MCF 10A (cell line): Measurements from ENCODE around the gene UBAC1. TPM values are rescaled to one million over a fixed set of nuclear protein-coding genes. Genes with fewer than 3 reads are reported as not detected.

ENCODE experiments used
- BruUV-seq: library from RNA; stranded (reverse); fragments of 400-500 nt; replicated peaks from 2 replicates; lab custom pipeline; 2021; lab: Mats Ljungman, UMichigan
- CTCF ChIA-PET: fragments of 300-600 bp; sonication (Branson Sonifier 250); formaldehyde crosslinking; extraction: SDS; loops from one replicate; lab custom pipeline; 2021; ENCODE audit warnings: antibody characterized with exemption, inconsistent platforms; lab: Yijun Ruan, JAX
- POLR2A ChIA-PET: fragments of 300-600, 350-650 bp; sonication (Branson Sonifier 250); formaldehyde crosslinking; extraction: SDS; loops from one replicate; lab custom pipeline; 2020; ENCODE audit warnings: antibody characterized with exemption, inconsistent platforms; lab: Yijun Ruan, JAX
- DNase-seq: peaks from one replicate; pipeline ENCODE4 v3.0.0-alpha.2; 2018; ENCODE audit not compliant: unreplicated experiment
- H3K27ac Mint-ChIP-seq: one replicate; pipeline ENCODE4 v1.8.0; 2022; ENCODE audit warnings: mild to moderate bottlenecking, low read depth, mixed read lengths; ENCODE audit not compliant: unreplicated experiment
- H3K27me3 Mint-ChIP-seq: one replicate; pipeline ENCODE4 v1.8.0; 2022; ENCODE audit warnings: mixed read lengths; ENCODE audit not compliant: insufficient read depth, unreplicated experiment
- H3K36me3 Mint-ChIP-seq: one replicate; pipeline ENCODE4 v1.8.0; 2022; ENCODE audit warnings: mild to moderate bottlenecking, moderate library complexity, mixed read lengths; ENCODE audit not compliant: insufficient read depth, unreplicated experiment
- H3K4me1 Mint-ChIP-seq: one replicate; pipeline ENCODE4 v1.8.0; 2022; ENCODE audit warnings: mixed read lengths; ENCODE audit not compliant: insufficient read depth, unreplicated experiment
- H3K4me3 Mint-ChIP-seq: one replicate; pipeline ENCODE4 v1.8.0; 2022; ENCODE audit warnings: mild to moderate bottlenecking, moderate library complexity, mixed read lengths; ENCODE audit not compliant: unreplicated experiment
- H3K9me3 Mint-ChIP-seq: one replicate; pipeline ENCODE4 v1.8.0; 2022; ENCODE audit warnings: mixed read lengths; ENCODE audit not compliant: unreplicated experiment
- CTCF ChIP-seq: fragments of 200-600 bp; IDR thresholded peaks from one replicate; pipeline ENCODE4 v1.8.0; 2022; ENCODE audit warnings: antibody characterized with exemption, mild to moderate bottlenecking; ENCODE audit not compliant: unreplicated experiment
- intact Hi-C: fragments of 100-400 bp; cut with micrococcal nuclease; formaldehyde crosslinking; loops from 2 replicates; pipeline ENCODE4 v1.14.1; 2022
- total RNA-seq: library from RNA; stranded (reverse); gene quantifications from 2 replicates; pipeline ENCODE4 v1.2.3, GENCODE V29; 2022

UBAC1 gene
- total RNA-seq, 1 experiment from 2014 or later = 34.7 TPM

GRCh38 chr9:135910757-135911156, 50.4 kb downstream of the UBAC1 start:
- peak overlapping the region; percentile 25 for H3K4me3 Mint-ChIP-seq

GRCh38 chr9:135910216-135910615, 51.0 kb downstream of the UBAC1 start:
- DNase-seq = no peak
- Mint-ChIP-seq H3K36me3 (peaks cover 73% of the 10 kb centered on the region), H3K4me1 (peaks cover 33% of the 10 kb centered on the region), H3K27ac (no peak overlapping the region), H3K27me3 (no peaks in the 10 kb centered on the region), H3K9me3 (peaks cover 22% of the 10 kb centered on the region), H3K4me3 (peak overlapping the region; percentile 12)
- no peak for TF ChIP-seq CTCF
- POLR2A ChIA-PET = interaction anchor here (0.7 kb wide), 1 partner anchor 1554 kb away, joined by 3 read pairs; no protein-coding TSS in a partner anchor
- intact Hi-C loops = no loop called here
- no TSS peak for BruUV-seq
- CTCF ChIA-PET = interaction anchor here (0.6 kb wide), 1 partner anchor 509 kb away, joined by 3 read pairs; no protein-coding TSS in a partner anchor

More at GRCh38 chr9:135910757-135911156, 50.4 kb downstream of the UBAC1 start:
- Mint-ChIP-seq H3K9me3 (peaks cover 22% of the 10 kb centered on the region), H3K36me3 (peaks cover 76% of the 10 kb centered on the region), H3K27me3 (no peaks in the 10 kb centered on the region), H3K4me1 (peaks cover 28% of the 10 kb centered on the region), H3K27ac (no peak overlapping the region)
- ChIA-PET CTCF (interaction anchor here (0.7 kb wide), 1 partner anchor 43 kb away, joined by 3 read pairs; no protein-coding TSS in a partner anchor), POLR2A (interaction anchor here (0.7 kb wide), 1 partner anchor 1554 kb away, joined by 3 read pairs; no protein-coding TSS in a partner anchor)
- no peak for DNase-seq
- TF ChIP-seq CTCF = no peak
- intact Hi-C loops = no loop called here
- BruUV-seq = no TSS peak

GRCh38 chr9:135909371-135909770, 51.8 kb downstream of the UBAC1 start:
- TF ChIP-seq CTCF = no peak
- no peak for DNase-seq
- Mint-ChIP-seq H3K4me3 (peak overlapping the region; percentile 83), H3K36me3 (peaks cover 71% of the 10 kb centered on the region), H3K9me3 (peaks cover 22% of the 10 kb centered on the region), H3K4me1 (peaks cover 39% of the 10 kb centered on the region), H3K27ac (no peak overlapping the region), H3K27me3 (no peaks in the 10 kb centered on the region)
- BruUV-seq = no TSS peak
- ChIA-PET CTCF (no interaction called here), POLR2A (interaction anchor here (0.6 to 1.2 kb wide), 2 partner anchors 10 to 42 kb away, joined by 3 to 6 read pairs; no protein-coding TSS in a partner anchor)
- intact Hi-C loops = no loop called here

GRCh38 chr9:135908754-135909204, 52.4 kb downstream of the UBAC1 start:
- ChIA-PET POLR2A (interaction anchor here (0.6 to 1.2 kb wide), 2 partner anchors 11 to 43 kb away, joined by 3 to 6 read pairs; no protein-coding TSS in a partner anchor), CTCF (no interaction called here)
- Mint-ChIP-seq H3K36me3 (peaks cover 65% of the 10 kb centered on the region), H3K4me1 (peaks cover 39% of the 10 kb centered on the region), H3K27me3 (no peaks in the 10 kb centered on the region), H3K27ac (peak overlapping the region; percentile 67), H3K4me3 (peak overlapping the region; percentile 83), H3K9me3 (peaks cover 22% of the 10 kb centered on the region)
- TF ChIP-seq CTCF = no peak
- TSS peak; percentile 38 for BruUV-seq
- DNase-seq = no peak
- intact Hi-C loops = no loop called here
